ENCODE results near the gene VNN1.

Gene VNN1

DNA sequence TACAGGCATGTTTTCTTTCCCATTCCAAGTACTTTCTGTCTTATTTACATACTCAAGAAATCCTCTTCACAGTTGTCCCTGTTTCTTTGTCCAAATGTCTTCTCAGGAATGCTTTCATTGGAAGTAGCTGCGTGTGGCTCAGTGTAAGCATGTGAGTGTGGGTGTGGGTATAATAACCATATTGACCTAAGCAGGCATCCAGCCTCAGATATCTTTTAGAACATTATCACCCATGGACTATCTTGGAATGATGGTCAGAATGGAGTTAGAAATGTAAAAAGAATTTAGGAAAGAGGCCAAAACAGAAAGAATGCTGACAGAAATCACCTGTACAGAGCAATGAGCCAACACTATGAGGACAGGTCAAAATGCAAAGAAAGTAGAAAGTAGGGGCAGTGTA, 27.4 kb upstream of the VNN1 start:
- H3K4me3 ChIP-seq (ENCODE audit: low read depth, low read length), result no peak overlapping the region
- TF ChIP-seq POLR2A (IDR thresholded peaks at IDR 0.05; ENCODE audit: extremely low read depth, insufficient read length) (no peak), MAX (IDR thresholded peaks at IDR 0.05; ENCODE audit: low read depth, low read length) (no peak), CTCF (IDR thresholded peaks at IDR 0.05; ENCODE audit: low read depth, low read length) (no peak), MYC (IDR thresholded peaks at IDR 0.05; ENCODE audit: low read depth, low read length) (no peak)
- no peak for DNase-seq (ENCODE audit: low read depth)

DNA sequence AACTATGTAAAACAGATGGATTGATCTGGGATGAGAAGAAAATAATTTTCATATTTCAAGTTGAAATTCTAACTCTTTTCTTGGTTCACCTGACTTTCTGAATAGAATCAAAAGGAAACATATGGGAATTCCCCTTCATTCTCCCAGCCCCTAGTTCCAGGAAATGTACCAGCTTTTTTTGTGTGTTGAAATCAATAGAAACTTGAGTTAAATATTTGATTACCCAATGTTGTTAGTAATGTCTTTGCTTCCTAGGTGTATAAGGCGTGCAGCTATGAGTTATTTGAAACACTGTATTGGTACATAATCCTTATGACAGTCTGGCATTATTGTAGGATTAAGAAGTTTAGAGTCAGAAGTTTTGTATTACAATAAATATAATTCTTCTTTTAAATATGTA, 22.4 kb upstream of the VNN1 start:
- no peak overlapping the region for H3K4me3 ChIP-seq (ENCODE audit: low read depth, low read length)
- no peak for DNase-seq (ENCODE audit: low read depth)
- no peak for TF ChIP-seq MYC (IDR thresholded peaks at IDR 0.05; ENCODE audit: low read depth, low read length)
- no peak for TF ChIP-seq MAX (IDR thresholded peaks at IDR 0.05; ENCODE audit: low read depth, low read length)

DNA sequence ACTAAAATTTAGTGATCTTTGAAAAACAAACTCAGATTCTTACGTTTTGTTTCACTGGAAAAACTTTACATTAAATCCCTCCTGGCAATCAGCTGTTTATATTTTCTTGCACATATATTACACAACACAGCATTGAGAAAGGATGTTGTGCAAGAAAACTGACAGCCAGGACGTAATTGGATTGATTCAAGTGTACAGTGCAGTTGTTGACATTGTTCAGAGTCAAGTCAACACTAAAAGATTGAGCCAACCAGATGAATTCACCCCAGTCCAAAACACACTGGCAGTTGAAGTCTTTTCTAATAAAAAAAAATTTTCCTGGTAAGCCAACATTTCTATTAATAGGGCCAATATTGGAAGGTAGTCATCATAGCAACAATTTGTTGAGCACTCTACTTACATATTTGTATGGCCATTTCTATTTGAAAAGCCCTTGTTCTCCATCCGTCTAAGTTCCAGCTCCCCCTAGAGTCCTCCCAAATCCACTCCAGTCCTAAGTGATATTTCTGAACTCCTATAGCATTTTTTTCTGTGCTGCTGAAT, 20.9 kb upstream of the VNN1 start:
- peak; percentile 76 for DNase-seq (ENCODE audit: low read depth)
- H3K4me3 ChIP-seq (ENCODE audit: low read depth, low read length), result no peak overlapping the region
- peak; percentile 34 for TF ChIP-seq CTCF (IDR thresholded peaks at IDR 0.05; ENCODE audit: low read depth, low read length)
- TF ChIP-seq POLR2A (IDR thresholded peaks at IDR 0.05; ENCODE audit: extremely low read depth, insufficient read length), result no peak
- TF ChIP-seq MYC (IDR thresholded peaks at IDR 0.05; ENCODE audit: low read depth, low read length), result peak; percentile 37; the same call in 1 of the 2 replicates
- TF ChIP-seq MAX (IDR thresholded peaks at IDR 0.05; ENCODE audit: low read depth, low read length), result no peak

GRCh38 chr6:132733814-132734213, 20.0 kb upstream of the VNN1 start:
- DNase-seq (ENCODE audit: low read depth), result peak; percentile 50
- no peak for TF ChIP-seq CTCF (IDR thresholded peaks at IDR 0.05; ENCODE audit: low read depth, low read length)
- TF ChIP-seq POLR2A (IDR thresholded peaks at IDR 0.05; ENCODE audit: extremely low read depth, insufficient read length), result no peak
- TF ChIP-seq MAX (IDR thresholded peaks at IDR 0.05; ENCODE audit: low read depth, low read length), result no peak
- TF ChIP-seq MYC (IDR thresholded peaks at IDR 0.05; ENCODE audit: low read depth, low read length), result no peak
- no peak overlapping the region for H3K4me3 ChIP-seq (ENCODE audit: low read depth, low read length)

- no peak overlapping the region for H3K4me3 ChIP-seq (ENCODE audit: low read depth, low read length)
- TF ChIP-seq MAX (IDR thresholded peaks at IDR 0.05; ENCODE audit: low read depth, low read length) (no peak), MYC (IDR thresholded peaks at IDR 0.05; ENCODE audit: low read depth, low read length) (no peak), POLR2A (IDR thresholded peaks at IDR 0.05; ENCODE audit: extremely low read depth, insufficient read length) (no peak), CTCF (IDR thresholded peaks at IDR 0.05; ENCODE audit: low read depth, low read length) (no peak)
- no peak for DNase-seq (ENCODE audit: low read depth)
Observed at GRCh38 chr6:132733283-132733682, 19.4 kb upstream of the VNN1 start.

GRCh38 chr6:132731086-132731485, 17.2 kb upstream of the VNN1 start:
- TF ChIP-seq POLR2A (IDR thresholded peaks at IDR 0.05; ENCODE audit: extremely low read depth, insufficient read length) (no peak), MAX (IDR thresholded peaks at IDR 0.05; ENCODE audit: low read depth, low read length) (no peak), CTCF (IDR thresholded peaks at IDR 0.05; ENCODE audit: low read depth, low read length) (no peak), MYC (IDR thresholded peaks at IDR 0.05; ENCODE audit: low read depth, low read length) (no peak)
- no peak overlapping the region for H3K4me3 ChIP-seq (ENCODE audit: low read depth, low read length)
- no peak for DNase-seq (ENCODE audit: low read depth)

All from NB4 (cell line).